AG08396 (cell line): ENCODE data around the gene PDXP.
"Not testable (repeated sequence)": the region's sequence is repeated elsewhere in the genome, so short reads cannot be mapped to it uniquely, and the experiment has no call there.

Source experiments
- DNase-seq: peaks from one replicate; pipeline ENCODE4 v3.0.0; 2012; ENCODE audit warnings: low spot score, mixed read lengths

Gene PDXP, protein sequence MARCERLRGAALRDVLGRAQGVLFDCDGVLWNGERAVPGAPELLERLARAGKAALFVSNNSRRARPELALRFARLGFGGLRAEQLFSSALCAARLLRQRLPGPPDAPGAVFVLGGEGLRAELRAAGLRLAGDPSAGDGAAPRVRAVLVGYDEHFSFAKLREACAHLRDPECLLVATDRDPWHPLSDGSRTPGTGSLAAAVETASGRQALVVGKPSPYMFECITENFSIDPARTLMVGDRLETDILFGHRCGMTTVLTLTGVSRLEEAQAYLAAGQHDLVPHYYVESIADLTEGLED

DNA sequence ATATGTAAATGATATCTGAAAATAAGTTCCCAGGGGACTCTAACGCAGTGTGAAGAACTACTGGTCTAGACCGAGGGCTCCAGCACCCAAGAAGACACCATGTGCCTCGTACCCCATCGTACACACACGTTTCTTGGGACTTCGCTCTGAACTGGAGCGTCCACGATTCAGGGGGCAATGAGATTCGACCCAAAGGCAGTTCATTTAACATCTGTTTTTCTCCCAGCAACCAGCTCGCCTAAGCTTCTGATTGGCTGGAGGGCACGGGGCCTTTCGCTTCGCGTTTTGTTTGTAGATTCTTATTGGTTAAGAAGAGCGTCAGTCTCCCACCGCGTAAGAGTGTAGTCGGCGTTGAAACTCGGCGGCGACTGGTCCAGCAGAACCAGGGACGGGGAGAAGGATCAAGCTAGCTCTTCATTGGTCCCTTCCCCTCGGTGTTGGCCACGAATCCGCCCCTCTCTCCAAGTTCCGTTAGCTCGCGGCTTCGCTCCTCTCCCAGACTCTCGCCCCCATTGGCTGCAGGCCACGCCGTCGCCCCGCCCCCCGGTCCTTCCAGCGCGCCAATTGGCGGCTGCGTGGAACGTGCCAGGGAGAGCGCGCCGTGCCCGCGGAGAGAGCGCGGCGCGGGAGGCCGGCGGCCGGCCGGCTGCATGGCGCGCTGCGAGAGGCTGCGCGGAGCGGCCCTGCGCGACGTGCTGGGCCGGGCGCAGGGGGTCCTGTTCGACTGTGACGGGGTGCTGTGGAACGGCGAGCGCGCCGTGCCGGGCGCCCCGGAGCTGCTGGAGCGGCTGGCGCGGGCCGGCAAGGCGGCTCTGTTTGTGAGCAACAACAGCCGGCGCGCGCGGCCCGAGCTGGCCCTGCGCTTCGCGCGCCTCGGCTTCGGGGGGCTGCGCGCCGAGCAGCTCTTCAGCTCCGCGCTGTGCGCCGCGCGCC, at the start of gene PDXP:
PDXP (plus strand) TSS at position 591 of the 933 bp plus-strand sequence; CDS start at position 651, 60 bp downstream.
- DNase-seq, result peak; percentile 100

- DNase-seq, result peak; percentile 54
Observed at GRCh38 chr22:37609240-37610152, 49.0 kb upstream of the PDXP start.

DNA sequence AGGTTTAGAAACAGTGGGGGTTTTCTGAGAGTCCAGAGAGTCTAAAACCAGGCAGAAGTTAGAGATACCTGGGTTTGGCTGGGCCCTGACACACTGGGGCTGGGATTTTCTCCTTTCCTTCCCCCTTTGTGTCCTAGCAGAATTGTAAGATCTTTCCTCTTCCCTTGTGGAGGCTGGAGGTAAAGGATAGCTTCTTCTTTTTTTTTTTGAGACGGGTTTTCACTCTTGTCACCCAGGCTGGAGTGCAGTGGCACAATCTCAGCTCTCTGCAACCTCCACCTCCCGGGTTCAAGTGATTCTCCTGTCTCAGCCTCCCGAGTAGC, 48.4 kb upstream of the PDXP start:
- not testable (repeated sequence) for DNase-seq

DNA sequence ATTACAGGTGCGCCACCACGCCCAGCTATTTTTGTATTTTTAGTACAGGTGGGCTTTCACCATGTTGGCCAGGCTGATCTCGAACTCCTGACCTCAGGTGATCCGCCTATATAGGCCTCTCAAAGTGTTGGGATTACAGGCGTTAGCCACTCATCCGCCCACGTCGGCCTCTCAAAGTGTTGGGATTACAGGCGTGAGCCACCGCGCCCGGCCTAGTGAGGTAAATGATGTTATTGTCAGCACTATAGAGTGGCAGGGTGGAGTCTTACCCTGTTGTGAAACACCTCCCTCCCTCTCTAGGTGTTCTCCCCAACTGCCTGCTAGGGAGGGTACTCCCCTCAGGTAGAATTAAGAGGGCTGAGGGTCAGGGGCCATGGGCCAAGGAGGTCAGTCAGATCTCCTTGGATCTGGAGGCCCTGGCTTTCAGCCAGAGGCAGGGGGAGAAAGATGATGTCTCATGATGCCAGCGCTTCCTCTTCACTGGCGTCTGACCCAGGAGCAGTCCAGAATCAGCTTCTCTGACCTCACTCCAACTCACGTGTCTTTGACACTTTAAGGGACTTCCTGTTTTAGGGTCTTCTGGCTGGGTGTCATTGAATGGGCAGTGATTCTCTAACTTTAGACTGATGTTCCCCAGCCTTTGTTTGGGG, 47.9 kb upstream of the PDXP start:
- DNase-seq, result no peak

GRCh38 chr22:37611207-37611606, 47.3 kb upstream of the PDXP start:
- DNase-seq, result no peak

GRCh38 chr22:37616201-37617083, 42.1 kb upstream of the PDXP start:
- no peak for DNase-seq

DNA sequence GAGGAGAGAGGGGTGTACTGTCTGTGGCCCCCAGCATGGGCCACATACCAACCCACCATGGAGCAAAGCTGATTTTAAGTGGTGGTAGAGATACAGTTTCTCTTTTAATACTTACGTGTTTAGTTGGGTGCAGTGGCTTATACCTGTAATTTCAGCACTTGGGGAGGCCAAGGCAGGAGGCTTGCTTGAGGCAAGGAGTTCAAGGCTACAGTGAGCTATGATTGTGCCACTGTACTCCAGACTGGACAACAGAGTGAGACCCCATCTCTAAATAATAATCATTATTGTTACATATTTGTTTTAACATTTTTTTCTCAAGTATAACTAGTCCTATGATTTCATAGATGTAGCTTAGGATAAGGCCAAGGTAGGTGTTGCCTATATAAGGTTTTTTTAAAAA, 41.1 kb upstream of the PDXP start:
- DNase-seq, result no peak

- DNase-seq, result no peak
Observed at GRCh38 chr22:37618072-37618656, 40.4 kb upstream of the PDXP start.

DNA sequence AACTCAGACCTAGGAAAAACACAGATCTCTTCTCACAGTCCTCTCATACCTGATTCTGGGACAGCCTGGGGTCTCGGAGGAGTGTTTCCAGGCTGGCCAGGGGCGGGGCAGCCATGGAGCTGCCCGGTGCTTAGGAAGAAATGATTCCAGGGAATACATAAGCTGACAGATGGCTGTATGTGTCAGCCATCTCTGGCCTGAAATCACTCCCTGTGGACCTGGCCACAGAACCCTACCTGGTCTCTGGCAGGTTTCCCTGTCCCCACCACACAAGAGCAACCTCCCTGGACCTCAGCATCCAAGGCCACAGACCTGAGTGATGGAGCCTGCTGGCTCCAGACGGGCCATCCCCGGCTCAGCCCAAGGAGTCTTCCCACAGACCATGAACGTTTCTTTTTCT, 39.8 kb upstream of the PDXP start:
- no peak for DNase-seq

- no peak for DNase-seq
Observed at GRCh38 chr22:37619991-37620390, 38.5 kb upstream of the PDXP start.

- no peak for DNase-seq
Observed at GRCh38 chr22:37621352-37621860, 37.1 kb upstream of the PDXP start.

DNA sequence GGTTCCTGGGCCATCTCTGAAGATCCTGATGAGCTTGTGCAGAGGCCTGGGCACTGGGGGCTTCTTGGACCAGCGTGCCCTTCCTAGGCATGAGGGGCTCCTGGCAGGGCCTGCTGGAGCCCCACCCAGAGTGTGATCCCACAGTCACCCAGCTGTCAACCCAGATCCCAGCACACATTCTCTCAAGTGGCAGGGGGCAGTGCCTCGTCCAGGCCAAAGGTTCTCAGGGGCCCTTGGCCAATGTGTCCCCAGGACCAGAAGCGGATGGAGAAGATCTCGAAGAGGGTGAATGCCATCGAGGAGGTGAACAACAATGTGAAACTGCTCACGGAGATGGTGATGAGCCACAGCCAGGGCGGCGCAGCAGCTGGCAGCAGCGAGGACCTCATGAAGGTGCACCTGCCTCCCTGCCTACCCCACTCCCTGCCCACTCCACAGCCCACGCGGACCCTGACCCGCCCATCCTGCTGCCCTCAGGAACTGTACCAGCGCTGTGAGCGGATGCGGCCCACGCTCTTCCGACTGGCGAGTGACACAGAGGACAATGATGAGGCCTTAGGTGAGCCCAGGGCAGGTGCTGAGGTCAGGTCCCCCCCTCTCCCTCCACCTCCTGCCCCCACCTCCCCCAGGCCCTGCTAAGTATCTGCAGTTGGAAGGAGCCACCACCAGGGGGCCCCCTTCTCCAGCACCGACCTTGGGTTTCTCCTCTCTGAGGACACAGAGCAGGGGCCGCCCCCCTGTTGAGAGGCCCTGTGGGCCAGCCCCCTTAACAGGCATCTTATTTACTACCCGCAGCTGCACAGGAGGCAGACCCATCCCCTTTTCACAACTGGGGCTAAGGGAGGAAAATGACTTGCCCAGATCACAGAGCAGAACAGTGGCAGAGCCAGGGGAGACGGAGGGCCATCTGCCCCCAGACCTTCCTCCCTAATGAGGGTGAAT, 35.2 kb upstream of the PDXP start:
- peak; percentile 82 for DNase-seq

DNA sequence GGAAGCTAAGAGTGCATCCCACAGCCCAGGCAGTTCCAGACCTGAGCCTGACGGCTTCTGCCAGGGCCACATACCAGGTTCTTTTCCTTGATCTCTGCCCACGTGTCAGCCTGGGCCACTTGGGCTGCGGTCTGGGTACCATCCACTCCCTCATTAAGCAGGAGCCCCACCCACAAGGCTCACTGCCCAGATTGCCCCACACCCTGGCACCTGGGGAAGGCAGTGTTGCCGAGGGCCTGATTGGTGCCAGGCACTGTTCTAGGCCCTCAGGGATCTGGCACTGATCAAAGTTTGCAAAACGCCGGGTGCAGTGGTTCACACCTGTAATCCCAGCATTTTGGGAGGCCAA, 34.5 kb upstream of the PDXP start:
- no peak for DNase-seq

- no peak for DNase-seq
Observed at GRCh38 chr22:37624876-37625275, 33.6 kb upstream of the PDXP start.

- no peak for DNase-seq
Observed at GRCh38 chr22:37625737-37626136, 32.8 kb upstream of the PDXP start.

DNA sequence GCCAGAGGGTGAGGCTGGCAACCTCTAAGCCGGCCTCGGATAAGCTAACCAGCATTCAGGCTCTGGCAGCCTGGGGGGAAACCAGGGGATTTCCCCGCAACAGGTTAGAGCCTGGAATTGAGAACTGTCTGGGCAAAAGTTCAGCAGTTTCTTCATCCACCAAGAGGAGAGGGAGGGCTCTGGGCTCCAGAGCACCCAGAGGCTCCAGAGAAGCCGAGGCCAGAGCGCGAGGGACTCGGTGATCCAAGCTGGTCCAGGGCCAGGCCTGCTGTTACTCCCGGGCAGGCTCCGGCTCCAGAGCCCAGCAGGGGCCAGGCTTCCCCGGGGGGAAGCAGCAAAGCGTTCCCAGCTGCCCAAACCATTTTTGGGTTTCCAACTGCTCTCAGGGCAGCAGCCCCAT, 32.4 kb upstream of the PDXP start:
- no peak for DNase-seq

DNA sequence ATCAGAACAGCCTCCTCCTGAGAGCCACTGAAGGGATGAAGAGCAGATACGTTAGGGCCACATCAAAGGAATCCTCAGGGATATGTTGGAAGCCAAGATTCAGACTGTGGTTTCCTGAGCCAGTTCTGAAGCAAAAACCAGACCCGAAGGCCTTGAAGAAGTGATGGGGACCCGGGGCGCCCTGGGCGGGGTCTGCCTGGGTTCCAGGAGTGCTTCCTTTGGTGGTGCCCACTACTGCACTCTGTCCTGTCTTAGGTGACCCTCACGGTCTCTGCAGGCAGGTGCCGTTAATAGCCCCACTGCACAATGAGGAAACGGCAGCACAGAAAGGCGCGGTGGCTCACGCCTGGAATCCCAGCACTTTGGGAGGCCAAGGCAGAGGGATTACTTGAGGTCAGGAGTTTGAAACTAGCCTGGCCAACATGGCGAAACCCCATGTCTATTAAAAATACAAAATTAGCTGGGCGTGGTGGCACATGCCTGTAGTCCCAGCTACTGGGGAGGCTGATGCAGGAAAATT, 31.9 kb upstream of the PDXP start:
- DNase-seq, result no peak

DNA sequence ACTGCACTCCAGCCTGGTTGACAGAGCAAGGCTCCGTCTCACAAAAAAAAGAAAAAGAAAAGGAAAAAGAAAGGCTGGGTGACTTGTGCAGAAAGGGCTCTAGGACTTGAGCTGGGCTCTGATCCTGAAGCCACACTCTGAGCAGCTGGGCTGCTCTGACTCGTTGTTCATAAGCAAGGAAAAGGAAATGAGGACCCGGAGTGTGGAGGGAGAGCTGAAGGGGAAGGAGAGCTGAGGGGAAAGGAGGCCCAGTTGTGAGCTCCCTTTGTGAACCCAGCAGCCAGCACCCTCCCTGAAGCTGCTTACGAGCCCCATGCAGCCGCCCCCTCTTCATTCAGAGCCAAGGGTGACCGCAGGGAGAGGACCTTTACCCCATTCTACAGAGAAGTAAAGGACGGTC, 31.4 kb upstream of the PDXP start:
- no peak for DNase-seq

DNA sequence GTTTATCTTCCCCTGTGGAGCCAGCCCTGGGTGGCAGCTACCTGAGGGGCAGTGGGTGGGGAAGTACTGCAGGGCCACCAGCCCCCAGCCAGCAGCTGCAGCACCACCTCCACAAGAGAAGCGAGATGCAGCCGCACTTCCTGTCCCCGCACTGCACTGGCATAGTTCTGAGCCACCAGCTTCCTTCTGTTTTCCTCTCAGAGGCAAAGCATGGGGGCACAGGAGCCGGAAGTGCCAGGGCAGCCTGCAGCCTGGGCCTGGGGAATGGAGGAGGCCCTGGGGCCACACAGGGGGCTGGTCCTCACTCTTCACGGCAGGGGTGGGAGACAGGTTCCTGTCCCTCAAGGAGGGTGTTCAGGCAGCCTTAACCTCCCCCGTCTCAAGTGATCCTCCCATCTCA, 31.0 kb upstream of the PDXP start:
- no peak for DNase-seq
